SK-N-SH (cell line): ENCODE data around the gene ZNF521. TPM values are rescaled to one million over a fixed set of nuclear protein-coding genes. Genes with fewer than 3 reads are reported as not detected.

Experiments
- CTCF ChIA-PET: fragments of 300-600, 350-600 bp; formaldehyde crosslinking; extraction: SDS; loops from one replicate; lab custom pipeline; 2021; lab: Yijun Ruan, JAX
- POLR2A ChIA-PET: fragments of 350-600 bp; sonication (Branson Sonifier 250); formaldehyde crosslinking; extraction: SDS; loops from one replicate; lab custom pipeline; 2020; ENCODE audit warnings: antibody characterized with exemption, inconsistent platforms; lab: Yijun Ruan, JAX
- DNase-seq: peaks from one replicate; pipeline ENCODE4 v3.0.0; 2012
- H2AFZ ChIP-seq: fragments of 200-600 bp; sonication (generic); 2 replicates; pipeline ENCODE4 v1.8.1; 2016; ENCODE audit warnings: antibody characterized with exemption, mild to moderate bottlenecking, low read depth
- H3F3A ChIP-seq: fragments of 200-600 bp; sonication (generic); replicated peaks from 2 replicates; pipeline ENCODE3; 2016; ENCODE audit warnings: antibody characterized with exemption, mild to moderate bottlenecking; ENCODE audit not compliant: insufficient read depth
- H3K27ac ChIP-seq, 2 experiments: fragments of 200-500 bp in 1 of 2; fragments of 200-600 bp in 1 of 2; sonication (Bioruptor generic) in 1 of 2; sonication (generic), shearing (Covaris generic) in 1 of 2; 2 replicates each; pipeline versions ENCODE4 v1.5.1 to v1.6.1; 2014 to 2016; ENCODE audit warnings: low read depth in 2 of 2, inconsistent platforms in 1 of 2, low read length in 1 of 2, mild to moderate bottlenecking in 1 of 2, mixed read lengths in 1 of 2
- H3K27me3 ChIP-seq: fragments of 200-600 bp; sonication (generic), shearing (Covaris generic); 2 replicates; pipeline ENCODE4 v1.6.1; 2016; ENCODE audit warnings: mixed run types; ENCODE audit not compliant: insufficient read depth
- H3K36me3 ChIP-seq, 2 experiments: fragments of 200-500 bp in 1 of 2; fragments of 200-600 bp in 1 of 2; sonication (Bioruptor generic) in 1 of 2; sonication (generic) in 1 of 2; replicated peaks in 1 of 2; 2 replicates each; pipeline versions ENCODE3 to v1.5.1; 2014 to 2016; ENCODE audit warnings: low read length in 1 of 2, mild to moderate bottlenecking in 1 of 2; ENCODE audit not compliant: insufficient read depth in 2 of 2, control insufficient read depth in 1 of 2
- H3K4me1 ChIP-seq, 2 experiments: fragments of 200-500 bp in 1 of 2; fragments of 200-600 bp in 1 of 2; sonication (Bioruptor generic) in 1 of 2; sonication (generic), shearing (Covaris generic) in 1 of 2; 2 replicates each; pipeline versions ENCODE4 v1.5.1 to v1.6.1; 2014 to 2016; ENCODE audit warnings: low read depth in 1 of 2, low read length in 1 of 2, mixed run types in 1 of 2; ENCODE audit not compliant: insufficient read depth in 2 of 2, control insufficient read depth in 1 of 2
- H3K4me2 ChIP-seq: fragments of 200-600 bp; sonication (generic), shearing (Covaris generic); 2 replicates; pipeline ENCODE4 v1.6.1; 2017; ENCODE audit warnings: mixed run types
- H3K4me3 ChIP-seq, 2 experiments: fragments of 200-500 bp in 1 of 2; fragments of 200-600 bp in 1 of 2; sonication (Bioruptor generic) in 1 of 2; sonication (generic), shearing (Covaris generic) in 1 of 2; 2 replicates each; pipeline versions ENCODE4 v1.5.1 to v1.8.1; 2014 to 2016; ENCODE audit warnings: low read depth in 2 of 2, inconsistent platforms in 1 of 2, low read length in 1 of 2, mild to moderate bottlenecking in 1 of 2, mixed read lengths in 1 of 2, moderate library complexity in 1 of 2
- H3K79me2 ChIP-seq: fragments of 200-600 bp; sonication (generic); 2 replicates; pipeline ENCODE4 v1.8.1; 2017; ENCODE audit warnings: mild to moderate bottlenecking; ENCODE audit not compliant: insufficient read depth
- H3K9ac ChIP-seq: fragments of 200-600 bp; sonication (generic); 2 replicates; pipeline ENCODE4 v1.6.1; 2017; ENCODE audit warnings: mixed run types
- H3K9me2 ChIP-seq: fragments of 200-600 bp; sonication (generic); 2 replicates; pipeline ENCODE4 v1.6.1; 2017; ENCODE audit warnings: mixed run types
- H3K9me3 ChIP-seq: fragments of 200-600 bp; sonication (generic); 2 replicates; pipeline ENCODE4 v1.6.1; 2017; ENCODE audit warnings: mixed run types, mild to moderate bottlenecking, moderate library complexity
- H4K20me1 ChIP-seq: fragments of 200-600 bp; sonication (generic); 2 replicates; pipeline ENCODE4 v1.6.1; 2017; ENCODE audit warnings: mild to moderate bottlenecking, mixed run types; ENCODE audit not compliant: insufficient read depth
- CTCF ChIP-seq: fragments of 200-600 bp; sonication (generic); IDR thresholded peaks from 2 replicates; pipeline ENCODE4 v1.6.1; 2017; ENCODE audit warnings: antibody characterized with exemption, mild to moderate bottlenecking, moderate library complexity
- ELF1 ChIP-seq: IDR thresholded peaks from 2 replicates; pipeline ENCODE4 v1.4.0; 2012
- EZH2phosphoT487 ChIP-seq: fragments of 200-600 bp; sonication (generic); IDR thresholded peaks from 2 replicates; pipeline ENCODE4 v1.6.1; 2017; ENCODE audit warnings: low read depth, mixed run types, mild to moderate bottlenecking, antibody characterized with exemption, moderate library complexity, borderline replicate concordance
- FOXJ3 ChIP-seq: sonication (generic); formaldehyde crosslinking; IDR thresholded peaks from 2 replicates; pipeline ENCODE4 v1.5.1; 2020; ENCODE audit warnings: mild to moderate bottlenecking, missing genetic modification reagents
- GABPA ChIP-seq: IDR thresholded peaks from 2 replicates; pipeline ENCODE4 v1.4.0; 2012; ENCODE audit warnings: low read depth, mild to moderate bottlenecking
- GATA2 ChIP-seq: sonication (generic); formaldehyde crosslinking; IDR thresholded peaks from 2 replicates; pipeline ENCODE4 v1.5.0; 2020; ENCODE audit warnings: mild to moderate bottlenecking, missing genetic modification reagents
- JUND ChIP-seq: IDR thresholded peaks from 2 replicates; pipeline ENCODE4 v1.4.0; 2012
- MXI1 ChIP-seq: IDR thresholded peaks from 2 replicates; pipeline ENCODE4 v1.6.1; 2012; ENCODE audit warnings: mild to moderate bottlenecking, low read depth, low read length, improper control_type of control experiment
- PBX3 ChIP-seq: IDR thresholded peaks from 2 replicates; pipeline ENCODE4; 2012
- POLR2AphosphoS5 ChIP-seq: IDR thresholded peaks from 2 replicates; pipeline ENCODE4 v1.6.1; 2012; ENCODE audit warnings: low read depth, low read length
- RCOR1 ChIP-seq: fragments of 150-350 bp; IDR thresholded peaks from 2 replicates; pipeline ENCODE4 v1.6.1; 2017; ENCODE audit warnings: antibody characterized with exemption, low read length
- SMC3 ChIP-seq: IDR thresholded peaks from 2 replicates; pipeline ENCODE4 v1.6.1; 2012; ENCODE audit warnings: low read depth, low read length, improper control_type of control experiment
- TAF1 ChIP-seq: IDR thresholded peaks from 2 replicates; pipeline ENCODE4 v1.6.1; 2012; ENCODE audit warnings: low read depth, mild to moderate bottlenecking, low read length, moderate library complexity, borderline replicate concordance
- TCF12 ChIP-seq: IDR thresholded peaks from 2 replicates; pipeline ENCODE4 v1.4.0; 2012
- YY1 ChIP-seq: IDR thresholded peaks from 2 replicates; pipeline ENCODE4 v1.4.0; 2012; ENCODE audit warnings: low read depth, mild to moderate bottlenecking
- WGBS: methylation state at CpG from one replicate; pipeline ENCODE4 v1.1.6; 2017; ENCODE audit warnings: low lambda C conversion rate; 5-methylcytosine and 5-hydroxymethylcytosine counted together
- polyA plus RNA-seq, 3 experiments: library from polyadenylated mRNA; depleted of rRNA; stranded (reverse); fragments of >200 nt; gene quantifications; 2 replicates each; pipeline ENCODE4 v1.2.3, GENCODE V29; 2012
- TF ChIP-seq, protein P1 (sequence below): IDR thresholded peaks from 2 replicates; pipeline ENCODE4 v1.4.0; 2012; ENCODE audit warnings: low read depth, borderline replicate concordance

ZNF521 gene
- polyA plus RNA-seq, 1 of the 3 experiments (the other 2 are of a cell fraction) = 14.1 TPM

DNA sequence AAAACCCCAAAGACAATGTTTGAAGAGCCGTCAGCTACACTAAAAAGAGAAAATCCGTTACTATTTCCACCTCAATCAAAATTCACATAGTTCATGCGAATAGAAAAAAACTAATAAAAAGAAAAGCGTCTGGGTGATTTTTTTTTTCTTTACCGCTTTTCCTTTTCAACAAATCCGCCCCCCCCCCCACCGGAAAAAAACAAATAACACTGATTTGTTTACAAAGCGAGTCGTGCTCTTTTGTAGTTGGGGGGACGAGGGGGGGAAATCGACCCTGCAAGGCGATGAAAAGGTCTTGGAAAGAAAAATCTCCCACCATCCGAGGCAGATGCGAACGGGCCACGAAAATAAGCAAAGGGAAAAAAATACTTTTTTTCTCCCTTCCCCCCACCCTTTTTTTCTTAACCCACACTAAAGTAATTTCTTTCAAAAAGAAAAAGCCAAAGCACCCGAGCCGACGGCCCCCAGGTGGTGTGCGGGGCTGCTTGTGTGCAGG, 638 bp downstream of the ZNF521 start:
- H3K79me2 ChIP-seq = peaks cover 21% of the 10 kb centered on the region; the same call in 1 of the 2 replicates
- H3K4me2 ChIP-seq = peak overlapping the region; percentile 86
- H2AFZ ChIP-seq = peak overlapping the region; percentile 97
- H3K9me2 ChIP-seq = no peaks in the 10 kb centered on the region
- H4K20me1 ChIP-seq = no peaks in the 10 kb centered on the region
- no peaks in the 10 kb centered on the region for H3K36me3 ChIP-seq
- H3K9ac ChIP-seq = peak overlapping the region; percentile 85
- no peaks in the 10 kb centered on the region for H3K9me3 ChIP-seq
- H3K4me1 ChIP-seq = no peaks in the 10 kb centered on the region; a peak in 2 of 4 replicates
- POLR2A ChIA-PET = no interaction called here
- no peaks in the 10 kb centered on the region; the same call in 1 of the 2 replicates for H3K27me3 ChIP-seq
- CTCF ChIA-PET = interaction anchor here (0.7 to 0.9 kb wide), 2 partner anchors 68 to 839 kb away, joined by 3 to 4 read pairs; no protein-coding TSS in a partner anchor
- peak; percentile 20; the same call in 1 of the 2 replicates for TF ChIP-seq CTCF
- TF ChIP-seq YY1 = no peak
- TF ChIP-seq FOXJ3 (CRISPR knock-in tag) = no peak
- H3K4me3 ChIP-seq = peak overlapping the region; percentile 80 to 94
- no peak for DNase-seq
- under 1% methylated on average over 20 of the region's 20 CpGs for WGBS
- H3K27ac ChIP-seq = peak overlapping the region; percentile 78 to 88
- peaks cover 15% of the 10 kb centered on the region for H3F3A ChIP-seq

DNA sequence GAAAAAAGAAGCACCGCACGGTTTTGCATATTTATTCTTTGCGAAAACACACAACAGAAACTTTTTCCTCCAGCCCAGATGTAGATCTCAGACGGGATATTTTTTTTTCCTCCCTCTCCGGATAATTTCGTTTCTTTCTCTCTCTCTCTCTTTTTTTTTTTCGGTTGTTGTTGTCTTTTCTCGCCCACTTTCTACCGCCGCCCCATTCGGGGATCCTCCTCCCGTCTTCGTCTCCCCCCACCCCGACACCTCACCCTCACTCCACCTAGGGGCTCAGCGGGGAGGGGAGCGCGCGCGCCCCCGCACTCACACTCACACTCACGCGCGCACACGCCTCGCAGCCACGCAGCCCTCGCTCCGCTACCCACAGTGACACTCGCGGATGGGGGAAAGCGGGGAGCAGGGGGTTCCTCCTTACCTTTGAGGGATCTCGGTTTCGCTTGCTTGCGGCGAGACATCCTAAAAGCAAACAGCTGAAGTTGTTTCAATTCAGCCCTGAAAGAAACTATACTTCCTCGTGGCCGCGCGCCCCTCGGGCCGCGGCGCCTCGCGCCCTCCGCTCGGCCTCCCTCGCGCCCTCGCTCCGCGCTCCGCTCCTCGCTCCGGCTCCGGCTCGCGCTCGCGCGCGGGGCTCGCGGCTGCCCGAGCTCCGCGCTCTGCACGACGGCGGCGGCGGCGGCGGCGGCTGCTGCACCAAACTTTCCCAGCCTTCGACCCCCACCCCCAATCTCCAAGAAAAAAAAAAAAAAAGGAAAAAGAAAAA, 1.3 kb downstream of the ZNF521 start:
- CTCF ChIA-PET = interaction anchor here (0.7 to 0.9 kb wide), 2 partner anchors 67 to 839 kb away, joined by 3 to 4 read pairs; no protein-coding TSS in a partner anchor
- DNase-seq = peak; percentile 72
- POLR2A ChIA-PET = no interaction called here
- TF ChIP-seq YY1 = no peak
- TF ChIP-seq, protein P1, sequence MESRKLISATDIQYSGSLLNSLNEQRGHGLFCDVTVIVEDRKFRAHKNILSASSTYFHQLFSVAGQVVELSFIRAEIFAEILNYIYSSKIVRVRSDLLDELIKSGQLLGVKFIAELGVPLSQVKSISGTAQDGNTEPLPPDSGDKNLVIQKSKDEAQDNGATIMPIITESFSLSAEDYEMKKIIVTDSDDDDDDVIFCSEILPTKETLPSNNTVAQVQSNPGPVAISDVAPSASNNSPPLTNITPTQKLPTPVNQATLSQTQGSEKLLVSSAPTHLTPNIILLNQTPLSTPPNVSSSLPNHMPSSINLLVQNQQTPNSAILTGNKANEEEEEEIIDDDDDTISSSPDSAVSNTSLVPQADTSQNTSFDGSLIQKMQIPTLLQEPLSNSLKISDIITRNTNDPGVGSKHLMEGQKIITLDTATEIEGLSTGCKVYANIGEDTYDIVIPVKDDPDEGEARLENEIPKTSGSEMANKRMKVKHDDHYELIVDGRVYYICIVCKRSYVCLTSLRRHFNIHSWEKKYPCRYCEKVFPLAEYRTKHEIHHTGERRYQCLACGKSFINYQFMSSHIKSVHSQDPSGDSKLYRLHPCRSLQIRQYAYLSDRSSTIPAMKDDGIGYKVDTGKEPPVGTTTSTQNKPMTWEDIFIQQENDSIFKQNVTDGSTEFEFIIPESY = no peak
- TF ChIP-seq POLR2AphosphoS5 = no peak
- TF ChIP-seq TCF12 = no peak
- TF ChIP-seq RCOR1 = no peak
- no peak for TF ChIP-seq JUND
- no peak for TF ChIP-seq PBX3
- no peak for TF ChIP-seq SMC3
- 0 out of 2 replicates have a peak, but pooled peaks have one; percentile 32 for TF ChIP-seq MXI1
- no peak for TF ChIP-seq ELF1
- 0 out of 2 replicates have a peak, but pooled peaks have one; percentile 7 for TF ChIP-seq CTCF
- TF ChIP-seq TAF1 = peak; percentile 11; the same call in 1 of the 2 replicates
- TF ChIP-seq GATA2 (CRISPR knock-in tag) = no peak
- no peak for TF ChIP-seq GABPA
- no peak for TF ChIP-seq EZH2phosphoT487

More for the DNA sequence above, 1.3 kb downstream of the ZNF521 start:
- peaks cover 15% of the 10 kb centered on the region for H3F3A ChIP-seq
- H3K36me3 ChIP-seq = no peaks in the 10 kb centered on the region
- H2AFZ ChIP-seq = peak overlapping the region; percentile 97
- H3K9ac ChIP-seq = peak overlapping the region; percentile 85
- H3K4me2 ChIP-seq = peak overlapping the region; percentile 86
- no peaks in the 10 kb centered on the region for H3K9me3 ChIP-seq
- H3K4me1 ChIP-seq = no peaks in the 10 kb centered on the region; a peak in 2 of 4 replicates
- peak overlapping the region; percentile 78 to 88 for H3K27ac ChIP-seq
- H4K20me1 ChIP-seq = no peaks in the 10 kb centered on the region
- peaks cover 21% of the 10 kb centered on the region; the same call in 1 of the 2 replicates for H3K79me2 ChIP-seq
- under 1% methylated on average over 70 of the region's 76 CpGs for WGBS
- no peaks in the 10 kb centered on the region; the same call in 1 of the 2 replicates for H3K27me3 ChIP-seq
- peak overlapping the region; percentile 80 to 94 for H3K4me3 ChIP-seq
- no peaks in the 10 kb centered on the region for H3K9me2 ChIP-seq
